Mesendoderm (in vitro differentiated cells): Measurements from ENCODE around the gene FBXO9.
A peak's percentile ranks its signal among the peaks of the same experiment; 100 is the strongest.
"Not testable (repeated sequence)": the region's sequence is repeated elsewhere in the genome, so short reads cannot be mapped to it uniquely, and the experiment has no call there.

Source experiments
- DNase-seq: peaks from one replicate; pipeline ENCODE4 v3.0.0; 2013
- H2AK5ac ChIP-seq: 2 replicates; pipeline ENCODE4 v1.6.1; 2013; ENCODE audit warnings: low read length, inconsistent platforms
- H2BK120ac ChIP-seq: 2 replicates; pipeline ENCODE4 v1.6.1; 2013; ENCODE audit warnings: low read depth, mild to moderate bottlenecking, low read length, moderate library complexity, mixed read lengths
- H2BK15ac ChIP-seq: replicated peaks from 2 replicates; pipeline ENCODE4 v1.6.1; 2013; ENCODE audit warnings: low read depth, mild to moderate bottlenecking, moderate library complexity
- H2BK5ac ChIP-seq: 2 replicates; pipeline ENCODE4 v1.6.1; 2013; ENCODE audit warnings: low read length, inconsistent platforms
- H3K18ac ChIP-seq: 2 replicates; pipeline ENCODE4 v1.6.1; 2013; ENCODE audit warnings: mild to moderate bottlenecking, low read length, mixed read lengths
- H3K23ac ChIP-seq: one replicate; pipeline ENCODE4 v1.6.1; 2013; ENCODE audit warnings: low read length
- H3K27ac ChIP-seq: 2 replicates; pipeline ENCODE4 v1.5.1; 2013; ENCODE audit warnings: low read depth, mild to moderate bottlenecking, inconsistent platforms, low read length, moderate library complexity
- H3K27me3 ChIP-seq: 2 replicates; pipeline ENCODE4 v1.6.1; 2013; ENCODE audit warnings: low read length, control low read depth, mild to moderate bottlenecking, inconsistent platforms; ENCODE audit not compliant: insufficient read depth, poor library complexity
- H3K36me3 ChIP-seq: 2 replicates; pipeline ENCODE4 v1.6.1; 2013; ENCODE audit warnings: low read length, inconsistent platforms; ENCODE audit not compliant: control insufficient read depth, insufficient read depth
- H3K4ac ChIP-seq: one replicate; pipeline ENCODE4 v1.6.1; 2013; ENCODE audit warnings: low read depth, mild to moderate bottlenecking, low read length, moderate library complexity
- H3K4me1 ChIP-seq: 2 replicates; pipeline ENCODE4 v1.6.1; 2013; ENCODE audit warnings: low read depth, low read length, inconsistent platforms; ENCODE audit not compliant: control insufficient read depth
- H3K4me2 ChIP-seq: 2 replicates; pipeline ENCODE4 v1.6.1; 2013; ENCODE audit warnings: low read length
- H3K4me3 ChIP-seq: 2 replicates; pipeline ENCODE4 v1.5.1; 2013; ENCODE audit warnings: mild to moderate bottlenecking, low read length
- H3K56ac ChIP-seq: one replicate; pipeline ENCODE4 v1.6.1; 2013; ENCODE audit warnings: low read length
- H3K79me1 ChIP-seq: 2 replicates; pipeline ENCODE4 v1.6.1; 2013; ENCODE audit warnings: low read length, inconsistent platforms
- H3K79me2 ChIP-seq: 2 replicates; pipeline ENCODE4 v1.6.1; 2013; ENCODE audit warnings: mild to moderate bottlenecking, low read length; ENCODE audit not compliant: control insufficient read depth, insufficient read depth
- H3K9ac ChIP-seq: 2 replicates; pipeline ENCODE4 v1.6.1; 2013; ENCODE audit warnings: low read length, inconsistent platforms
- H4K5ac ChIP-seq: one replicate; pipeline ENCODE4 v1.6.1; 2013; ENCODE audit warnings: low read length
- H4K8ac ChIP-seq: one replicate; pipeline ENCODE4 v1.6.1; 2013; ENCODE audit warnings: low read depth, mild to moderate bottlenecking, control low read depth, low read length, moderate library complexity
- WGBS: extraction: QIAGEN DNeasy Blood & Tissue Kit; methylation state at CpG from one replicate; pipeline ENCODE4 v1.1.7; 2013; ENCODE audit warnings: low lambda C conversion rate, missing lambda C conversion rate; ENCODE audit not compliant: insufficient coverage; ENCODE audit errors: extremely low coverage; 5-methylcytosine and 5-hydroxymethylcytosine counted together

FBXO9 gene

GRCh38 chr6:53058388-53059195 is 6.6 kb upstream of the FBXO9 start:
- H3K79me2 ChIP-seq, result peaks cover 16% of the 10 kb centered on the region
- peaks cover 19% of the 10 kb centered on the region for H3K79me1 ChIP-seq
- no peak for DNase-seq
- H4K8ac ChIP-seq, result no peak overlapping the region
- H3K27me3 ChIP-seq, result no peaks in the 10 kb centered on the region
- H3K4ac ChIP-seq, result no peak overlapping the region
- H3K9ac ChIP-seq, result no peak overlapping the region
- no peaks in the 10 kb centered on the region for H3K36me3 ChIP-seq
- H2BK15ac ChIP-seq, result no peak overlapping the region
- H2BK120ac ChIP-seq, result no peak overlapping the region
- H2BK5ac ChIP-seq, result no peak overlapping the region
- no peak overlapping the region for H3K27ac ChIP-seq
- H3K4me2 ChIP-seq, result no peak overlapping the region
- H3K56ac ChIP-seq, result no peak overlapping the region
- peak overlapping the region; percentile 9 for H3K23ac ChIP-seq
- H2AK5ac ChIP-seq, result no peak overlapping the region
- H3K4me3 ChIP-seq, result no peak overlapping the region
- no peak overlapping the region for H3K18ac ChIP-seq
- no peak overlapping the region for H4K5ac ChIP-seq
- no CpG with 5 or more reads among the region's 4 CpGs for WGBS
- no peaks in the 10 kb centered on the region for H3K4me1 ChIP-seq

- H3K56ac ChIP-seq, result peak overlapping the region; percentile 2
- peaks cover 13% of the 10 kb centered on the region for H3K79me1 ChIP-seq
- H3K36me3 ChIP-seq, result no peaks in the 10 kb centered on the region
- H3K4me2 ChIP-seq, result peak overlapping the region; percentile 1
- no peak overlapping the region for H4K8ac ChIP-seq
- H3K79me2 ChIP-seq, result peaks cover 16% of the 10 kb centered on the region
- H3K4me1 ChIP-seq, result no peaks in the 10 kb centered on the region
- peak overlapping the region; percentile 63 for H3K9ac ChIP-seq
- no peak overlapping the region for H3K4ac ChIP-seq
- H2BK120ac ChIP-seq, result no peak overlapping the region
- no CpG with 5 or more reads among the region's 3 CpGs for WGBS
- no peak overlapping the region for H3K4me3 ChIP-seq
- H2BK15ac ChIP-seq, result no peak overlapping the region
- H3K27ac ChIP-seq, result no peak overlapping the region
- no peak overlapping the region for H2BK5ac ChIP-seq
- no peaks in the 10 kb centered on the region for H3K27me3 ChIP-seq
- H2AK5ac ChIP-seq, result no peak overlapping the region
- DNase-seq, result peak; percentile 56
- H3K23ac ChIP-seq, result no peak overlapping the region
- H3K18ac ChIP-seq, result no peak overlapping the region
- no peak overlapping the region for H4K5ac ChIP-seq
Observed at GRCh38 chr6:53059648-53060589, 5.3 kb upstream of the FBXO9 start.

- no peak overlapping the region for H2BK15ac ChIP-seq
- peak overlapping the region; percentile 72 for H3K4me2 ChIP-seq
- DNase-seq, result no peak
- no peaks in the 10 kb centered on the region for H3K36me3 ChIP-seq
- H3K79me2 ChIP-seq, result peaks cover 13% of the 10 kb centered on the region
- H3K4me1 ChIP-seq, result no peaks in the 10 kb centered on the region
- H3K23ac ChIP-seq, result no peak overlapping the region
- H3K79me1 ChIP-seq, result peaks cover 14% of the 10 kb centered on the region
- no CpG with 5 or more reads among the region's 5 CpGs for WGBS
- no peak overlapping the region for H2AK5ac ChIP-seq
- H3K56ac ChIP-seq, result peak overlapping the region; percentile 89
- H3K4ac ChIP-seq, result no peak overlapping the region
- H3K18ac ChIP-seq, result no peak overlapping the region
- H4K8ac ChIP-seq, result no peak overlapping the region
- peak overlapping the region; percentile 73 for H3K9ac ChIP-seq
- peak overlapping the region; percentile 50 for H3K4me3 ChIP-seq
- no peak overlapping the region for H3K27ac ChIP-seq
- H3K27me3 ChIP-seq, result no peaks in the 10 kb centered on the region
- no peak overlapping the region for H2BK5ac ChIP-seq
- no peak overlapping the region for H2BK120ac ChIP-seq
- H4K5ac ChIP-seq, result no peak overlapping the region
Observed at GRCh38 chr6:53062169-53062539, 3.0 kb upstream of the FBXO9 start.

- not testable (repeated sequence) for H3K9ac ChIP-seq, H2AK5ac ChIP-seq, H3K27ac ChIP-seq, H3K79me1 ChIP-seq, DNase-seq, H2BK120ac ChIP-seq, H3K36me3 ChIP-seq, H2BK5ac ChIP-seq, H3K23ac ChIP-seq, H3K56ac ChIP-seq, H3K4me2 ChIP-seq, H3K4ac ChIP-seq, H3K79me2 ChIP-seq, H4K5ac ChIP-seq, H2BK15ac ChIP-seq, H4K8ac ChIP-seq, H3K4me1 ChIP-seq, H3K18ac ChIP-seq, H3K4me3 ChIP-seq, H3K27me3 ChIP-seq
- no CpG with 5 or more reads among the region's 16 CpGs for WGBS
Observed at GRCh38 chr6:53064255-53064654, 949 bp upstream of the FBXO9 start.

GRCh38 chr6:53064726-53065265 is 408 bp upstream of the FBXO9 start:
- Histone ChIP-seq H2AK5ac (no peak overlapping the region), H2BK15ac (no peak overlapping the region), H4K8ac (no peak overlapping the region), H2BK5ac (peak overlapping the region; percentile 27), H3K4me2 (peak overlapping the region; percentile 71), H3K4me1 (no peaks in the 10 kb centered on the region), H3K4ac (peak overlapping the region; percentile 75), H3K79me2 (no peaks in the 10 kb centered on the region), H3K23ac (no peak overlapping the region), H3K4me3 (peak overlapping the region; percentile 91), H3K9ac (peak overlapping the region; percentile 84), H4K5ac (no peak overlapping the region), H3K79me1 (peaks cover 5% of the 10 kb centered on the region), H3K36me3 (no peaks in the 10 kb centered on the region), H3K56ac (peak overlapping the region; percentile 88), H3K27ac (no peak overlapping the region), H3K18ac (peak overlapping the region; percentile 4), H3K27me3 (no peaks in the 10 kb centered on the region), H2BK120ac (no peak overlapping the region)
- WGBS, result no CpG with 5 or more reads among the region's 26 CpGs
- peak; percentile 99 for DNase-seq
